ENCODE results near the gene WNT8A. TPM values are rescaled to one million over a fixed set of nuclear protein-coding genes. Genes with fewer than 3 reads are reported as not detected.

WNT8A gene
- total RNA-seq, 4 donors from 2014 or later: not detected

DNA sequence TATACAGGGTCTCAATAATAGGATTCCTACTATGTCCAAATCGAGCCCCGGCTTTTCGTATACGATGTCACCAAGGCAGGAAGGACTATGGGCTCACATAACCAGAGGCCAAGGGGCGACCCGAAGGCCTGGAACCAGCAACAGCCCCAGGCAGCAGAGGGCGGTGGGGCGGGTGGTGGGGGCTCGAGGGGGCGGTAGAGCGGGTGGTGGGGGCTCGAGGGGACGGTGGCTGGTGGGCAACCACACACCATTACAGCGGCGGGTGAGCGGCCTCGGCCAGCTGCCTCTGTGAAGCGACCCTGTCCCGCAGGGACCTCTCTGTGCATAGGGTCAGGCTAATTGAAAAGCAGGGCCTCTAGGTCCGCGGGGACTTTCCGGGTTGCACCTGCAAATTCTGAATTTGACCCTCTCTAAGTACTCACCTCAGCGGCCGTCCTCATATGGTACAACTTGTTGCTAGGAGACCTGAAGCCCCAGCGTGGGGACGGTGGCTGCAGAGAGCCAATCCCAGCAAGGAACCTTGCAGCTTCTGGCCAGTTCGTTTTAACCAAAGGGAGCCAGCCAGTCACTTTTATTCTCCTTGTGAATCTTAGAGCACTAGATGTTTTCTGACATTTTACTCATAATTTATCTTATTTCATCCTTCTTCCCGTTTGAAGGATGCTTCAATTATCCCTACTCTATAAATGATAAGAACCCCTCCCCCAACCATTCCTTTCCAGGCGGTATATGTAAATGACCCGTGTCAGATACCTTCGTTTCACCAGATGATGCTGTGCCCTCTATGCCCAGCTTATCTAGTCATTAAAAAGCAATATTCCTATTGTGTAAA, 55.3 kb downstream of the WNT8A start, which contains the start of gene NME5:
Gene NME5, minus strand, starts transcription at position 480 of the 832 bp plus-strand sequence. CDS start 648 bp downstream, outside the sequence.
- Histone ChIP-seq H3K9me3 (no peaks in the 10 kb centered on the region), H3K4me1 (no peaks in the 10 kb centered on the region), H3K36me3 (no peaks in the 10 kb centered on the region), H3K27me3 (no peaks in the 10 kb centered on the region), H3K27ac (no peak within 1 kb of the TSS), H3K4me3 (peak within 1 kb of the TSS; percentile 52)
- TF ChIP-seq CTCF (IDR thresholded peaks at IDR 0.05): no peak
- TF ChIP-seq EP300 (IDR thresholded peaks at IDR 0.05): no peak
- TF ChIP-seq POLR2A (IDR thresholded peaks at IDR 0.05): no peak
- TF ChIP-seq POLR2AphosphoS5 (IDR thresholded peaks at IDR 0.05): no peak
- 26% methylated on average over 19 of the region's 31 CpGs for WGBS
- DNase-seq (ENCODE audit: low spot score in 2 of 2): no peak

GRCh38 chr5:138139781-138140090, 55.9 kb downstream of the WNT8A start:
- Histone ChIP-seq H3K36me3 (no peaks in the 10 kb centered on the region), H3K9me3 (no peaks in the 10 kb centered on the region), H3K27me3 (no peaks in the 10 kb centered on the region), H3K27ac (no peak overlapping the region), H3K4me1 (no peaks in the 10 kb centered on the region), H3K4me3 (no peak overlapping the region)
- DNase-seq (ENCODE audit: low spot score in 2 of 2): no peak
- no peak for TF ChIP-seq EP300 (IDR thresholded peaks at IDR 0.05)
- WGBS: 69% methylated on average over 3 of the region's 3 CpGs

GRCh38 chr5:138140268-138140667, 56.4 kb downstream of the WNT8A start:
- Histone ChIP-seq H3K27ac (no peak overlapping the region), H3K36me3 (no peaks in the 10 kb centered on the region), H3K4me1 (no peaks in the 10 kb centered on the region), H3K27me3 (no peaks in the 10 kb centered on the region), H3K9me3 (no peaks in the 10 kb centered on the region), H3K4me3 (no peak overlapping the region)
- 80% methylated on average over 4 of the region's 4 CpGs for WGBS
- no peak for DNase-seq (ENCODE audit: low spot score in 2 of 2)
- no peak for TF ChIP-seq CTCF (IDR thresholded peaks at IDR 0.05)
- no peak for TF ChIP-seq EP300 (IDR thresholded peaks at IDR 0.05)
- no peak for TF ChIP-seq POLR2AphosphoS5 (IDR thresholded peaks at IDR 0.05)

Other genes with a start within 250 kb of the WNT8A start
- 1 to 10 TPM in 1 of 4 donors, not detected in 3; 1.8 TPM for gene MYOT, start 216.2 kb upstream of the WNT8A start, total RNA-seq
- not detected for gene PKD2L2, start 194.6 kb upstream of the WNT8A start, total RNA-seq
- gene FAM13B, start 51.0 kb upstream of the WNT8A start, total RNA-seq: 10 to 100 TPM; 10.4 to 37.7 (median 20.2) TPM
- 1 to 10 TPM in 2 of 4 donors, not detected in 2; 1.1 to 1.7 TPM for gene NME5, start 55.4 kb downstream of the WNT8A start, total RNA-seq
- gene BRD8, start 94.6 kb downstream of the WNT8A start, total RNA-seq: 10 to 100 TPM; 27.4 to 53.8 (median 36.7) TPM
- 1 to 10 TPM; 2.1 to 7.7 (median 5.1) TPM for gene KIF20A, start 95.1 kb downstream of the WNT8A start, total RNA-seq
- 10 to 100 TPM; 17.9 to 30.6 (median 22.2) TPM for gene CDC23, start 129.3 kb downstream of the WNT8A start, total RNA-seq
- 1 to 10 TPM in 2 of 4 donors, under 1 TPM in 1, not detected in 1; 0.85 to 2.0 (median 1.1) TPM for gene GFRA3, start 190.6 kb downstream of the WNT8A start, total RNA-seq
- 1 to 10 TPM in 3 of 4 donors, under 1 TPM in 1; 0.38 to 1.6 (median 1.3) TPM for gene CDC25C, start 247.8 kb downstream of the WNT8A start, total RNA-seq

Measured in suprapubic skin (tissue), 4 donors.